HG03196 (cell line): Measurements from ENCODE around the gene OR6K6.

Source experiments
- ATAC-seq: cut with Tn5 transposase; IDR thresholded peaks from one replicate; pipeline ENCODE4 v1.9.1; 2021; ENCODE audit not compliant: unreplicated experiment

The OR6K6 gene

GRCh38 chr1:158754420-158754819 is at the start of gene OR6K6:
TSS of gene OR6K6 (plus strand) at chr1:158754720. CDS start at chr1:158754888, 168 bp downstream.
- no peak for ATAC-seq

DNA sequence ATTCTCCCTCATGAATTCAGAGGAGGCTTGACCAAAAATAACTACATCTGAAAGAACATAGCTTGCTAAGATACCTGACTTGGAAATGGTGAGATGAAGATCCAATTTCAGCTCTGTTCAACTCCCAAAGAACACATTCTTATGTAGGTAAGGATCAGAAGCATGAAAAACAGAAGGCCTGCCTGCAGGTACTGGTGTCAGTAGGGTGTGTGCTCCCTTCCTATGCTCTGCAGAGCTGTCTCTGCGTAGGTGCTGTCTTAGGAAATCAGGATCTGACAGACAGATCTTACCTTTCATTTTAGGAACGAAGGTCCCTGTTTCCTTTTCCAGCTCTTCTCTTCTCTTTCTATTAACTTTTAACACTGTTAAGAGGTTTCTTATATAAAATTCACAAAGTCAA is 48.4 kb upstream of the OR6K6 start:
- ATAC-seq = no peak

DNA sequence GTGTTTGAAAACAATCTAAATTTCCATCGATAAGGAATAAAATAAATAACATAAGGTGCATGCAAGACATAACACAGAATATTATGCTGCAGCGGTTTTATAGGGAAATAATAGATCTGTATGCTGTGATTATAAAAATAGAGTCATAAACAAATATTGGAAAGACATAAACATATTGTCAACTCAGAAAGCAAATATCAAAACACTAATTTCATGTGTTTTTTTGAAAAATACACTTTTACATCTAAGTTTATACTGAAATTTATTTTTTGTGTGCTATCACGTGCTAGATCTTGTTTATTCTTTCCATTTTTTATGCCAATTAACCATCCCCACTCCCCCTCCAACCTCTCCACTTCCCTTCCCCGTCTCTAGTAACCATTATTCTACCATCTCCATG is 43.4 kb upstream of the OR6K6 start:
- ATAC-seq = no peak

DNA sequence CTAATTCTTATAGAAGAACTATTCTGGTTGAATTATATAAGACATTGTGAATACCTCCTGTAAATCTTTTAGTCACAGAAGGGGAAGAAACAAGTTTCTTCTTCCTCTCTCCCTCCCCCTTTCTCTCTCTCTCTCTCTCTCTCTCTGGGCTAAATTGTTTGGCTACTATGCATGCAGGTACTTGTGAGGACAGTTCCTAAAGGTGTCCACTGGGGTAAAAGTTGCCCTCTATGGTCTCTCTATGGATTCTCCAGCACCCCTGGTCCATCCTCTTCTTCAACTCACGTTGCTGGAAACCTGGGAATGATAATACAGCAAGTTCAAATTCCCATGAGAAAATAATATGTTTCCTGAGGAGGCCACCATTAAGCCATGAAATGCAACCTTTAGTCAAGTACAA is 39.8 kb upstream of the OR6K6 start:
- no peak for ATAC-seq

GRCh38 chr1:158716335-158716734 is 38.2 kb upstream of the OR6K6 start:
- ATAC-seq = no peak

DNA sequence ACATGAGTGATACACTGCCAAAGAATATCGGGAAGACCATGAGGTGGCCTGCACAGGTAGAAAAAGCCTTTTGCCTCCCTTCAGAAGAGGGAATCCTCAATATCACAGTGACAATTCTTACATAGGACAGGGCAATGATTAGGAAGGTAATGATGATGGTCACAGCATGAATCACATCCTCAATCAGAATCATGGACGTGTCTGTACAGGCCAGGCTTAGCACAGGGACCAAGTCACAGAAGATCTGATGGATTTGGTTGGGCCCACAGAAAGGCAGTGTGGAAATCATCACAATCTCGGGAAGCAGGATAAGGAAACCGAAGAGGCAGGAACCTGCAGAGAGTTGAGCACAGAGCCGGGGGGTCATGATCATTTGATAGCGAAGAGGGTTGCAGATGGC is 37.2 kb upstream of the OR6K6 start:
- ATAC-seq = no peak

DNA sequence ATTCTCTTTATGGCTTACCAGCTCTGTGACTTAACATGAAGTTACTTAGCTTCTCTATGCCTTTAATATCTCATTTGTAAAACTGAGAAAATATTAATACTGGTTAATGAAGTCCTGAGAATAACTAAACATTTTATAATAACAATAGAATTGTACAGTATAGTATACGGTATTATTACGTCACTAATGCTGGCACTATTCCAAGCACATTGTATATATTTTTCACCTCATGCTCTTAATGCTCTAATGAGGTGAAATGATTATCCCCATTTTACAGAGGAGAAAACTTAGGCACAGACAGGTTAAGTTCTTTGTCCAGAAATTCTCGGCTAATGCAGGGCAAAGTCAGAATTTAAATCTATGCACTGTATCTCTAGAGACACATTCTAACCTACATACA is 34.9 kb upstream of the OR6K6 start:
- no peak for ATAC-seq

DNA sequence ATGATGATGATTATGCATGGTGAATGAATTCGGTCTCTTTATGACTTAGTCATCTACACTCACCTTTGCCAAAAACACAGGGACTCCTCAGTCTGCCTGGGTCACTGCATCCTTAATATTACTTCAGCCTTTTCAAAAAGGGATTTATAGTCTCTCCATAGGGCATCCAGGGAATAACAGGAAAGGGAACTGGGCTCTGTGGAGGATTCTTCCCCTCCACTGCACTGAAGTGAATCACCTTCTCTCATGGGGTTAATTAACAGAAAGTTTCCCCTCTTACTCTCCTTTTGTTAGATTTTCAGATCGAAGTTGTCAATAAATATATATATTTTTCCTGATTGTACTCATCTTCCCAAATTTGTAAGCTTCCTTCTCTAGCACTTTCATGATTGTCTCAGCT is 33.9 kb upstream of the OR6K6 start, which contains the start of gene OR6K3:
Gene OR6K3, minus strand, starts transcription at position 101 of the 400 bp plus-strand sequence. CDS start 2,605 bp downstream, outside the sequence.
- no peak for ATAC-seq

DNA sequence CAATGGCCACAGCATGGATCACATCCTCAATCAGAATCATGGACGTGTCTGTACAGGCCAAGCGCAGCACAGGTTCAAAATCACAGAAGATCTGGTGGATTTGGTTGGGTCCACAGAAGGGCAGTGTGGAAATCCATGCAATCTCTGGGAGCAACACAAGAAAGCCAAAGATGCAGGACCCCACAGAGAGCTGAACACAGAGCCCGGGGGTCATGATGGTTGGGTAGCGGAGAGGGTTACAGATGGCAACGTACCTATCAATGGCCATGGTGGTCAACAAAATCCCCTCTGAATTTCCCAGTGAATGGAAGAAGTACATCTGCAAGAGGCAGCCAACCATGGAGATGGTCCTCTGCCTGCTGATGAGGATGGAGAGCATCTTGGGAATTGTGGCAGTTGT is 30.1 kb upstream of the OR6K6 start:
- no peak for ATAC-seq

GRCh38 chr1:158728510-158729225 is 25.9 kb upstream of the OR6K6 start:
- no peak for ATAC-seq

GRCh38 chr1:158730453-158730852 is 24.1 kb upstream of the OR6K6 start:
- no peak for ATAC-seq

GRCh38 chr1:158731707-158732106 is 22.8 kb upstream of the OR6K6 start:
- no peak for ATAC-seq

DNA sequence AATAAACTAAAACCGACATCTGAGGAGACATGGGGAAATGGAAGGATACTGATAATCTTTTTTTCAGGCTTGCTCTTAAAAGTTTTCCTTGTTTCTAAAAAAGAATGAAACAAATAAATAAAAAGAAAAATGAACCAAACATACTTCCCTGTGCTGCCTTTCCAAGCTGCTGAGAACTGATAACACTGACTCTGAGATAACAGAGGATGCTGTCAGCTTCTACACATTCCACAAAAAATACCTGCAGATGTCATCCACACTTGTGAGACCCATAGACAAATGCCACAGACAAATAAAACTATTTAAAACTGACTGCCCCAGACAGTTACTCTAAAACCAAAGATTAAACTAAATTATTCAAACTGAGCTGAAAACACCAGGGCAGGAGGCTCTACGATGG is 22.0 kb upstream of the OR6K6 start:
- no peak for ATAC-seq

GRCh38 chr1:158735848-158736247 is 18.7 kb upstream of the OR6K6 start:
- no peak for ATAC-seq

DNA sequence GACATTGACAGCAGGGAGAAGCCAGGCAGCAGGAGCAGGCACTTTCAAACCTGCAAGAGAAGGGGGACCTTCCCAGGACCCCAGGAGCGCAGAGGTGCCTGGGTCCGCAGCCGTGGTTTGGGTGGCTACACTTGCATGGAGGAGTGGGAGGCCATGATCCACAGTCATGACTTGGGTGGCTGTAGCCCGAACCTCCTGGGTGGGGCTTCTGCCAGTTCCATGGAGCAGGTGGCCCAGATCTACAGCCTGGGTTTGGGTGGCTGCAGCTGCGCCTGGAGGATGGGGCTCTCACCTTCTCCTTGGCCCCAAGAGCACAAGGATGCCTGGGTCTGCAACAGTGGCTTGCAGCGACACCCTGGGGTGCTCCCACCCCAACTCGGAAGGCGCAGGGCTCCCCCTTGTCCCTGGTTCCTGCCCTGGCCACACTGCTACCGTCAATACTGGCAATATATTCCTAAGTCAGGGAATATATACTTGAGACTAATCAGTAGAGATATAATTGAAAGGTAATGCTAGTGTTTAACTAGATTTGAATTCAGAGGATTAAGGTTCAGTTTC is 2.3 kb upstream of the OR6K6 start:
- no peak for ATAC-seq

- no peak for ATAC-seq
Measured at GRCh38 chr1:158771950-158772866, 17.7 kb downstream of the OR6K6 start, which contains the start of gene OR6N1. TSS of gene OR6N1 (minus strand) at chr1:158772195. CDS start at chr1:158766682, 5,513 bp downstream.

DNA sequence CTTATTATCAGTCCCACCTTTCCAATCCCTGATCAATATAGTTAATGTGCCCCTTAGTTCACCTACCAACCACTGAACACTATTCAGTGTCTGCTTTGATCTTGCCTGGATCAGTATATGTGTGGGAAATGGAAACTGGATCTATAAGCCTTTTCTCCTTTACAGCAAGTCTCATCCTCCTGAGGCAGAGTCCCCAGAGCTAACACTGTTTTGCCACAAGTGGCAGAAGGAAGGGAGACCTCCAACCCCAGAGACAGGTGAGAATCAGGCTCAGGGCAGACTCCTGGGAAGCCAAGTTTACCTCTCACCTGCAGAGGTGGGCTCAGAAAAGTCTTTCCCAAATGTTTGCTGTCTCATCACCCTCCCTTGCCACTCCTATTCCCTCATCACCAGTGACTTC is 26.6 kb downstream of the OR6K6 start, which contains the start of gene OR6N2:
Gene OR6N2, minus strand, starts transcription at position 101 of the 400 bp plus-strand sequence. CDS start 3,569 bp downstream, outside the sequence.
- no peak for ATAC-seq

DNA sequence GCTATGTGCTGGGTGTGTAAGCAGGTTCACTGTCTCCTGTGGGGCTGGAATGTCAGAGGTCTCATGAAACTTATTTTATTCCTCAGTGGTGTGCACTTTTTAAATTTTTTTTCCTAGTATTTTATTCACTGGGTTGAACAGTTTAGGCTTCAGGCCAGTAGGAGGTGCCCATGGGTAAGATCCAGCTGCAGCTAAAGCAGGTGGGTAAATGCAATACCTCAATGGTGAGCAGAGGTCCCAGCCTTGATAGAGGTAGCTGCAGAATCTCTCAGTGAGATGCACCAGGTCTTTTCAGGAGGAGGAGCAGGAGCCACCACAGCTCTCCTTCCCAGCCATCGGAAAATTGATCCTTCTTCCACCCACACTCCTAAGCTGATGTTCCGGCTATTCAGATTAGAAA is 39.1 kb downstream of the OR6K6 start:
- ATAC-seq = no peak

DNA sequence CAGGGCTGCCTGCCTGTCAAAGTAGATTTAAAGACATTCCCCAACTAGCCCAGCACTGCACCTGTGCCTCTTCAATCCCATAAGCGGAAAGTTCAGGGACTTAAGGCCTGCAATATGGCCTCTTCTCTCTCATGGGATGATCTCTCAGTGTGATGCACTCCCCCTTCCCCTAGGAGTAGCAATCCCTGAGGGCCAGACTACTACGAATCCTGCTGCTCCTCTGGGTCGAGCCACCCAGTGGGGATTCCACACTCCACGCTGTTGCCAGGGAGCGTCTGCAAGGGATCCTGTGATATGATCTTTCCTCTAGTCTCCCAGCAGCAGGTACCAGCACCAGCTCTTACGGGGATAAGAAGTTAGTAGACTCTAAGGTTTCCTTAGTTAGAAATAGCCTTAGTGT is 39.7 kb downstream of the OR6K6 start:
- no peak for ATAC-seq

DNA sequence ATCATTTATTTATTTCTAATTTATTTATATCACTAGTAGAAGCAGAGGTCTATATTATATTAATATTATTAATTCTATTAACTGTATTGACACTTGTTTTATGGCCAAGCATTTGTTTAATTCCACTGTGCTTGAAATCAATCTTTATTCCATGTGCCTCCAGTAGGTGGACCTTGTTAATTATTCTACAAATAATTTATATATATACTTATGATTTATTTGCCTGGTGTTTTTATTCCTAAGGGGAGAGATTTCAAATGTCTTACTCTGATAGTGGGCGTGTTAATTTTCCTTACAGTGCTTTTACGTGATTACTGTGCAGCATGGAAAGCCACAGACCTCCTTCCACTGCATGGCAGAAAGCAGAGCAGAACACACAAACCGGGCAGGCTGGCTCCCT is 44.0 kb downstream of the OR6K6 start:
- no peak for ATAC-seq

GRCh38 chr1:158799689-158800088 is 45.2 kb downstream of the OR6K6 start:
- no peak for ATAC-seq

GRCh38 chr1:158800526-158800925 is 46.0 kb downstream of the OR6K6 start:
- ATAC-seq = no peak
